OCI-LY3 (cell line): ENCODE measurements around the gene NUDCD3.

Experiments used
- H2AFZ ChIP-seq: fragments of 200-600, 300-600 bp; shearing (Covaris generic); 2 replicates; pipeline ENCODE4 v1.6.0; 2014; ENCODE audit warnings: antibody characterized with exemption, low read depth, low read length
- H3K27ac ChIP-seq: fragments of 200-600, 300-600 bp; sonication (generic); 2 replicates; pipeline ENCODE4 v1.5.1; 2014; ENCODE audit warnings: mild to moderate bottlenecking, low read length, moderate library complexity, mixed read lengths
- H3K27me3 ChIP-seq: fragments of 200-600, 300-600 bp; sonication (generic); 2 replicates; pipeline ENCODE4 v1.6.1; 2014; ENCODE audit warnings: low read depth, low read length, mixed read lengths
- H3K36me3 ChIP-seq: fragments of 200-600, 300-600 bp; sonication (generic); replicated peaks from 2 replicates; pipeline ENCODE3; 2014; ENCODE audit warnings: low read depth, low read length, mixed read lengths
- H3K4me1 ChIP-seq: fragments of 300-600, 200-600 bp; sonication (generic); 2 replicates; pipeline ENCODE4 v1.6.1; 2014; ENCODE audit warnings: low read length, mixed read lengths
- H3K4me2 ChIP-seq: fragments of 200-600, 300-600 bp; sonication (generic); 2 replicates; pipeline ENCODE4 v1.6.1; 2014; ENCODE audit warnings: low read length, mixed read lengths
- H3K4me3 ChIP-seq: fragments of 300-600, 200-600 bp; sonication (generic); 2 replicates; pipeline ENCODE4 v1.5.1; 2014; ENCODE audit warnings: antibody characterized with exemption, mild to moderate bottlenecking, low read length, moderate library complexity
- H3K79me2 ChIP-seq: fragments of 300-600, 200-600 bp; shearing (Covaris generic); 2 replicates; pipeline ENCODE4 v1.6.1; 2014; ENCODE audit warnings: mild to moderate bottlenecking, low read length, mixed read lengths
- H3K9ac ChIP-seq: fragments of 300-600, 200-600 bp; shearing (Covaris generic); 2 replicates; pipeline ENCODE4 v1.6.0; 2014; ENCODE audit warnings: mild to moderate bottlenecking, low read length, moderate library complexity
- H3K9me3 ChIP-seq: fragments of 200-600, 300-600 bp; shearing (Covaris generic); 2 replicates; pipeline ENCODE4 v1.6.1; 2014; ENCODE audit warnings: low read length, mixed read lengths; ENCODE audit not compliant: insufficient read depth
- H4K20me1 ChIP-seq: fragments of 200-600, 300-600 bp; sonication (generic); 2 replicates; pipeline ENCODE4 v1.6.1; 2016; ENCODE audit warnings: low read length, mixed read lengths; ENCODE audit not compliant: insufficient read depth
- EZH2phosphoT487 ChIP-seq: fragments of 200-600 bp; shearing (Covaris generic); IDR thresholded peaks from 2 replicates; pipeline ENCODE4 v1.6.1; 2018; ENCODE audit warnings: antibody characterized with exemption, mixed run types, low read depth
- TF ChIP-seq, protein P1 (sequence below): fragments of 200-600, 300-600 bp; sonication (generic); IDR thresholded peaks from 2 replicates; pipeline ENCODE4 v1.5.1; 2014; ENCODE audit warnings: antibody characterized with exemption, low read length, low read depth

NUDCD3 gene

DNA sequence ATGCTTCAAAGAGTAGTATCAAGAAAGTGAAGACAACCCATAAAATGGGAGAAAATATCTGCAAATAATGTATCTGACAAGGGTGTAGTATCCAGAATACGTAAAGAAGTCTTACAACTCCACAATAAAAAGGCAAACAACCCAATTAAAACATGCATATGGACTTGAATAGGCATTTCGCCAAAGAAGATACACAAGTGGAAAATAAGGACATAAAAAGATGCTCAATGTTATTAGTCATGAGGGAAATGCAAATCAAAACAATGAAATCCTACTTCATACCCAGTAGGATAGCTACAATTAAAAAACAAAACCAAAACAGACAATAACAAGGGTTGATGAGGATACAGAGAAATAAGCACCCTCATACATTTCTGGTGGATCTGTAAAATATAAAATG is 79.2 kb downstream of the NUDCD3 start:
- no peak for TF ChIP-seq EZH2phosphoT487
- TF ChIP-seq, protein P1, sequence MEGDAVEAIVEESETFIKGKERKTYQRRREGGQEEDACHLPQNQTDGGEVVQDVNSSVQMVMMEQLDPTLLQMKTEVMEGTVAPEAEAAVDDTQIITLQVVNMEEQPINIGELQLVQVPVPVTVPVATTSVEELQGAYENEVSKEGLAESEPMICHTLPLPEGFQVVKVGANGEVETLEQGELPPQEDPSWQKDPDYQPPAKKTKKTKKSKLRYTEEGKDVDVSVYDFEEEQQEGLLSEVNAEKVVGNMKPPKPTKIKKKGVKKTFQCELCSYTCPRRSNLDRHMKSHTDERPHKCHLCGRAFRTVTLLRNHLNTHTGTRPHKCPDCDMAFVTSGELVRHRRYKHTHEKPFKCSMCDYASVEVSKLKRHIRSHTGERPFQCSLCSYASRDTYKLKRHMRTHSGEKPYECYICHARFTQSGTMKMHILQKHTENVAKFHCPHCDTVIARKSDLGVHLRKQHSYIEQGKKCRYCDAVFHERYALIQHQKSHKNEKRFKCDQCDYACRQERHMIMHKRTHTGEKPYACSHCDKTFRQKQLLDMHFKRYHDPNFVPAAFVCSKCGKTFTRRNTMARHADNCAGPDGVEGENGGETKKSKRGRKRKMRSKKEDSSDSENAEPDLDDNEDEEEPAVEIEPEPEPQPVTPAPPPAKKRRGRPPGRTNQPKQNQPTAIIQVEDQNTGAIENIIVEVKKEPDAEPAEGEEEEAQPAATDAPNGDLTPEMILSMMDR: no peak
- H3K79me2 ChIP-seq: peaks cover 36% of the 10 kb centered on the region

DNA sequence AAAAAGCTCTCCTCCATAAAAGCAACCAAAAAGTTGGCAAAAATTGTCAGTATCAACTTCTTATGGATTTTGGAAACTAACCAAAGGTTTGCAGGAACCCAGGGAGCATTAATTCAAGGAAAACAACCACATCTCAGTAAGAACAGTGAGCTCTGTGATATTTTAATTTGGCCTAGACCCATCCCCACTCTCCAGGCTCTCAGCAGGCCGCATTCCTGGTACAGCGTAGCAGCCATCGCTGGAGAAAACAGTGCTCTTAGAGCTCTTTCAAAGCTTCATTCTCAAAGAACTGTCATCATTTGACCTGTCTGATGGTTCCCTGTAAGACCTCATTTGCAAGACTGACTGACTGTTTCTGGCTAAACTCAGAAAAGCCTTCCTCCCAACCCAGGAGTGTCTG is 81.9 kb downstream of the NUDCD3 start:
- no peaks in the 10 kb centered on the region for H3K9me3 ChIP-seq
- H3K36me3 ChIP-seq: peaks cover 26% of the 10 kb centered on the region
- TF ChIP-seq EZH2phosphoT487: no peak
- TF ChIP-seq, protein P1: no peak
- H3K9ac ChIP-seq: no peak overlapping the region
- peaks cover 43% of the 10 kb centered on the region for H3K79me2 ChIP-seq
- no peak overlapping the region for H3K4me3 ChIP-seq
- H3K4me1 ChIP-seq: no peaks in the 10 kb centered on the region
- H2AFZ ChIP-seq: no peak overlapping the region
- peaks cover 11% of the 10 kb centered on the region for H4K20me1 ChIP-seq
- no peak overlapping the region for H3K27ac ChIP-seq
- no peaks in the 10 kb centered on the region for H3K27me3 ChIP-seq
- no peak overlapping the region for H3K4me2 ChIP-seq

More for the DNA sequence above, 79.2 kb downstream of the NUDCD3 start:
- Histone ChIP-seq H3K4me3 (no peak overlapping the region), H3K36me3 (peaks cover 17% of the 10 kb centered on the region), H3K9ac (no peak overlapping the region), H3K4me1 (no peaks in the 10 kb centered on the region), H2AFZ (no peak overlapping the region), H3K4me2 (no peak overlapping the region), H3K9me3 (no peaks in the 10 kb centered on the region), H3K27ac (no peak overlapping the region), H3K27me3 (no peaks in the 10 kb centered on the region), H4K20me1 (peaks cover 9% of the 10 kb centered on the region)

DNA sequence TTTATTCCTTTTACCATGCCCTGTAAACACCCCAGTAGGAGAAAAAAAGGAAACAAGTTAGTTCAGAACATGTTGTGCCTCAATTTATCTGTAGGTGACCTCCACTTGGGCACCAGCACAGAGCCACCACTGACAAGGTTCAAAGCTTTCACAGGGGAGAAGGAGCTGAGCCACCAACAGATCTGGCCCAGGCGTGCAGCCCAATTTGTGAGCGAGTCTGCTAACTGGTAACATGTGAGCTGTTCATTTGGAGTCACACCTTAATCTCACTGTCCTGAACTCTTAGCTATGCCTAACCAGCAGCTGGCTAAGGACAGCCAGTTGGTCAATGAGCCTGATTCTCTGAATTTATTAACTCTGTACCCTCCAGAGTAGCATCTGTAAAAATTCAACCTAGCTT is 86.7 kb downstream of the NUDCD3 start:
- peaks cover 23% of the 10 kb centered on the region for H3K79me2 ChIP-seq
- peaks cover 9% of the 10 kb centered on the region for H4K20me1 ChIP-seq
- no peak overlapping the region for H3K9ac ChIP-seq
- no peaks in the 10 kb centered on the region for H3K27me3 ChIP-seq
- no peaks in the 10 kb centered on the region for H3K4me1 ChIP-seq
- no peaks in the 10 kb centered on the region for H3K9me3 ChIP-seq
- H3K4me3 ChIP-seq: no peak overlapping the region
- H3K27ac ChIP-seq: no peak overlapping the region
- peaks cover 18% of the 10 kb centered on the region for H3K36me3 ChIP-seq
- TF ChIP-seq EZH2phosphoT487: no peak
- TF ChIP-seq, protein P1: no peak
- no peak overlapping the region for H3K4me2 ChIP-seq
- H2AFZ ChIP-seq: no peak overlapping the region

DNA sequence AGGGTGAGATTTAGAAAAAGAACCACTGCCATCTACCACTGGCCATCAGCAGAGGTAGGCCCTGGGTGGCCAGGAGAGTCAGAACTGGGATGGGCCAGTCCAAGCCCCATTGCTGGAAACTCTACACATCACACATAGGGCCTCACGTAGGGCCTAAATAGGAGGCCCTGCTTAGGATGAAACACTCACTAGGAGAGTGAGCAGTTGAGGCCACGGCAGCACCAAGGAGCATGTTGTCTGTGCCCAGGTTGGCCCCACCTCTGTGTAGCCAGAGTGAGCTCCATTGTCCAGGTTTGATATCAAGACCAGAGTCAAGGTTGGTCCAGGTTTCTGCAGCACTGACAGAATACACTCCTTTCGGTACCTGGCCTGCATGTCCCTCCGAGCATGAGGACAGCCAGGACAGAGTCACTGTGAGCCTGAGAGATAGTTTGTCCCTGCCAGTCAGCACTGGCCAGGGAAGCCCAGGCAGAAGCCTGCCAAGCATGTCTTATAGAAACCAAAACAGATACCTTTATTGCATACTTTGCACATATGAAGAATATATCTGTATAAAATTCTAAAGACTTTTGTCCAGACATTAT is 87.2 kb downstream of the NUDCD3 start:
- no peak for TF ChIP-seq EZH2phosphoT487
- TF ChIP-seq, protein P1: no peak
- Histone ChIP-seq H3K4me2 (no peak overlapping the region), H3K79me2 (peaks cover 18% of the 10 kb centered on the region), H3K9me3 (no peaks in the 10 kb centered on the region), H3K9ac (no peak overlapping the region), H3K27me3 (no peaks in the 10 kb centered on the region), H3K36me3 (peaks cover 21% of the 10 kb centered on the region), H3K27ac (no peak overlapping the region), H3K4me1 (no peaks in the 10 kb centered on the region), H2AFZ (no peak overlapping the region), H3K4me3 (no peak overlapping the region), H4K20me1 (peaks cover 10% of the 10 kb centered on the region)
